Fibroblast of pulmonary artery (primary cell): ENCODE measurements around the gene CMA1.
A peak's percentile ranks its signal among the peaks of the same experiment; 100 is the strongest.
"Not testable (repeated sequence)": the region's sequence is repeated elsewhere in the genome, so short reads cannot be mapped to it uniquely, and the experiment has no call there.

Source experiments
- DNase-seq: peaks from one replicate; pipeline ENCODE4 v3.0.0-alpha.2; 2010; ENCODE audit warnings: low read depth
- H3K4me3 ChIP-seq: replicated peaks from 2 replicates; pipeline ENCODE4 v1.5.1; 2011; ENCODE audit warnings: low read depth, mild to moderate bottlenecking, control low read depth, low read length, moderate library complexity
- TF ChIP-seq, protein P1 (sequence below): IDR thresholded peaks from 2 replicates; pipeline ENCODE4 v1.5.1; 2011; ENCODE audit warnings: mild to moderate bottlenecking, control low read depth, low read length, inconsistent platforms; ENCODE audit errors: missing control alignments

Gene CMA1

DNA sequence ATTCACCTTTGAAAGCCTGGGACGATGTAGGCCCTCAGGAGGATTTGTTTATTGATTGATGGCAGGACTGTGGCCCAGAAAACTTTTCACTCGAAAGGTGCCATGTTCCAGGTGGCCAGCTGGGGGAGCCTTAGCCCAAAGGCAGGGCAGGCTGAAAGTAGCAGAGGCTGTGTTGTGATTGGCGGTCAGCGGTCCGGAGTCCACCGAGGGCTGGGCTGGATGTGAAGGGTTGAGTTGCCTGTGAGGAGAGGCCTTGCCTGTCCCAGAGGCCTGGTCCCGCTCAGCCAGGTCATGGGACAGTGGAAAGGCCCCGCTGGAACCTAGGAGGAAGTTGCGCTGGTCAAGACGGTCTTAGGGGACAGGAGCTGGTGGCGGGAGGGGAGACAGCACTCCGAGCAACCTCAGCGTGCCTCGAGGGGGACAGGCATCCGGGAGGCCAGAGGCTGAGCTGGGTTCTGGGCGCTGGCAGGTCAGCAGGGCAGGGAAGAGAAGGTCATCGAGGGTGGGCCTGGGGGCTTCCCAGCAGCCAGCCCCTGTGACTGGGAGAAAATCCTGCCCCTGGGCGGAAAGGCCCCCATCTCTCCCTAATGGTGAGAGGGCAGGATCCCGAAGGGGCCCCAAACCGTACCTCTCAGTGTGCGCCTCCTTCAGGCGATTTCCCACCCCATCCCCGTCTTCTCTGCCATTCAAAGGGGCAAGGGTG, 26.3 kb downstream of the CMA1 start:
- TF ChIP-seq, protein P1, sequence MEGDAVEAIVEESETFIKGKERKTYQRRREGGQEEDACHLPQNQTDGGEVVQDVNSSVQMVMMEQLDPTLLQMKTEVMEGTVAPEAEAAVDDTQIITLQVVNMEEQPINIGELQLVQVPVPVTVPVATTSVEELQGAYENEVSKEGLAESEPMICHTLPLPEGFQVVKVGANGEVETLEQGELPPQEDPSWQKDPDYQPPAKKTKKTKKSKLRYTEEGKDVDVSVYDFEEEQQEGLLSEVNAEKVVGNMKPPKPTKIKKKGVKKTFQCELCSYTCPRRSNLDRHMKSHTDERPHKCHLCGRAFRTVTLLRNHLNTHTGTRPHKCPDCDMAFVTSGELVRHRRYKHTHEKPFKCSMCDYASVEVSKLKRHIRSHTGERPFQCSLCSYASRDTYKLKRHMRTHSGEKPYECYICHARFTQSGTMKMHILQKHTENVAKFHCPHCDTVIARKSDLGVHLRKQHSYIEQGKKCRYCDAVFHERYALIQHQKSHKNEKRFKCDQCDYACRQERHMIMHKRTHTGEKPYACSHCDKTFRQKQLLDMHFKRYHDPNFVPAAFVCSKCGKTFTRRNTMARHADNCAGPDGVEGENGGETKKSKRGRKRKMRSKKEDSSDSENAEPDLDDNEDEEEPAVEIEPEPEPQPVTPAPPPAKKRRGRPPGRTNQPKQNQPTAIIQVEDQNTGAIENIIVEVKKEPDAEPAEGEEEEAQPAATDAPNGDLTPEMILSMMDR = peak; percentile 69
- DNase-seq = peak; percentile 28
- H3K4me3 ChIP-seq = no peak overlapping the region

DNA sequence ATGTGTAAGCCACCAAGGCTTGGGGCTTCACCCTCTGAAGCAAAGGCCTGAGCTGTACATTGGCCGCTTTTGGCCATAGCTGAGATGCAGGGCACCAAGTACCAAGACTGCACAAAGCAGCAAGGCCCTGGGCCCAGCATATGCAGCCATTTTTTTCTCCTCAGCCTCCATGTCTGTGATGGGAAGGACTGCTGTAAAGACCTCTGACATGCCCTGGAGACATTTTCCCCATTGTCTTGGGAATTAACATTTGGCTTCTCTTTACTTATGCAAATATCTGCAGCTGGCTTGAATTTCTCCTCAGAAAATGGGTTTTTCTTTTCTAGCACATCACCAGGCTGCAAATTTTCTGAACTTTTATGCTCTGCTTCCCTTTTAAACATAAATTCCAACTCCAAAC, 28.1 kb downstream of the CMA1 start:
- not testable (repeated sequence) for H3K4me3 ChIP-seq, DNase-seq

DNA sequence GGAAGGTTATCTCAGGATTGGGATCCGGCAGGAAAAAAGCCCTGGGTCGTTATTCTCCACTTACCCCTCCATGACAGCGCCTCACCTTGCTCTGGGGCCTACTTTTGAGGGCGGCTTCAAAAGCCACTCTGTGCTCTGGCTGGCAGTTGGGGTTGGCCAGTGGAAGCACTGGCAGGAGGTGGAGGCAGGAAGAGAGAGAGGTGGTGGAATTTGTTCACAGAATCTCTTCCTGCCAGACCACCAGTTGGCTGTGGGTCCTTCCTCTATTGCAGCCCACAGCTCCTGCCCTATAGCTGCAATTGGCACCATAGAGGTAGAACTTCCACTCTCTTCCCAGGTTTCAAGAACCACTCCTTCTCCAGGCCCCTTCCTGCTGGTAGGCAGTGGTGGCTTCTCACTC, 32.8 kb downstream of the CMA1 start:
- DNase-seq = no peak
- TF ChIP-seq, protein P1 = no peak
- H3K4me3 ChIP-seq = no peak overlapping the region

DNA sequence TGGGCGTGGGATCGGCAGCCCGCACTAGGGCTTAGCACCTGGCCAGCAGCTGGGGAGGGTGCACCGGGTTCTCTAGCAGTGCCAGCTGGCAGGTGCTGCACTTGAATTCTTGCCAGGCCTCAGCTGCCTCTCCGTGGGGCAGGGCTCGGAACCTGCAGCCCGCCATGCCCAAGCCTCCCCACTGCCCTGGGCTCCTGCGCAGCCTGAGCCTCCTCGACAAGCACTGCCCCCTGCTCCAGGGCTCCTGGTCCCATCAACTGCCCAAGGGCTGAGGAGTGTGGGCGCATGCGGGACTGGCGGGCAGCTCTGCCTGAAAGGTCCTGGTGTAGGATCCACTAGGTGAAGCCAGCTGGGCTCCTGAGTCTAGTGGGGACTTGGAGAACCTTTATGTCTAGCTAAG, 34.9 kb downstream of the CMA1 start:
- DNase-seq = no peak
- TF ChIP-seq, protein P1 = no peak
- H3K4me3 ChIP-seq = no peak overlapping the region

DNA sequence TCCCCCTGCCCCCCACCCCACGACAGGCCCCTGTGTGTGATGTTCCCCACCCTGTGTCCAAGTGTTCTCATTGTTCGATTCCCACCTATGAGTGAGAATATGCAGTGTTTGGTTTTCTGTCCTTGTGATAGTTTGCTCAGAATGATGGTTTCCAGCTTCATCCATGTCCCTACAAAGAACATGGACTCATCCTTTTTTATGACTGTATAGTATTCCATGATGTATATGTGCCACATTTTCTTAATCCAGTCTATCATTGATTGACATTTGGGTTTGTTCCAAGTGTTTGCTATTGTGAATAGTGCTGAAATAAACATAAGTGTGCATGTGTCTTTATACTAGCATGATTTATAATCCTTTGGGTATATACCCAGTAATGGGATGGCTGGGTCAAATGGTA, 37.6 kb downstream of the CMA1 start:
- not testable (repeated sequence) for DNase-seq, H3K4me3 ChIP-seq

DNA sequence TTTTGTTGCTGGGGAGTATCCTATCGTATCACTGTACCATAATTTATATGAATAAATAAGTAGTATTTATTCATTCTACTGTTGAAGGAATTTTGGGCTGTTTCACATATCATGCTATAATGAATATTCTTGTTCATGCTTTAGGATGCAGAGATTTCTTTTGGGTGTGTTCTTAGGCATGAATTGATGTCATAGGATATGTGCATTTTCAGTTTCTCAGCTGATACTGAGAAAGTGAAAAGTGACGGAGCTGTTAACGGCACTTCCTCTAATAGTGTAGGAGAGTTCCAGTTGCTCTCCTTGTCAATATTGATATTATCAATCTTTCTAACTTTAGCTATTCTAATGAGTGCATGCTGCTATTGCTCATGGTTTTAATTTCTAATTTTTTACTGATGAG, 42.3 kb downstream of the CMA1 start:
- H3K4me3 ChIP-seq = no peak overlapping the region
- no peak for DNase-seq
- TF ChIP-seq, protein P1 = no peak

DNA sequence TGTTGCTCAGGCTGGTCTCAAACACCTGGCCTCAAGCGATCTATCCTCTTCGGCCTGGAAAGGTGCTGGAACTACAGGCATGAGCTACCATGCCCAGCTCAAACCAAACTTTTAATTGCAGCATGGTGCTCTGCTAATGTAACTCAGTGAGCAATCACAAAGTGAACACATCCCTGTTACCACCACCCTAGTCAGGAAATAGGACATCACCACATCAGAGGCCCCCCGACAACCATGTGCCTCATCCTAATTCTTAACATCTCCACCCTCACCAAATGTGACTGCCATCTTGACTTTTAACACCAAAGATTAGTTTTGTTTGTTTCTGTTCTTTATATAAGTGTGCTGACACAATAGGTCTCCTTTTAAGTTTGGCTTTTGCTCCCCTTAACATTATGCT, 42.7 kb downstream of the CMA1 start:
- DNase-seq = no peak
- TF ChIP-seq, protein P1 = no peak
- H3K4me3 ChIP-seq = no peak overlapping the region
